Measurements from ENCODE around the gene CD248. TPM values are rescaled to one million over a fixed set of nuclear protein-coding genes. Genes with fewer than 3 reads are reported as not detected.

Gene CD248
- total RNA-seq, 1 experiment from 2014 or later, result 0.83 TPM

- no peak overlapping the region for H3K4me3 ChIP-seq (ENCODE audit: insufficient read depth, low read depth, low read length)
- no peak for DNase-seq
- H3K27me3 ChIP-seq (ENCODE audit: control insufficient read depth, insufficient read depth, low read length), result peaks cover 3% of the 10 kb centered on the region; the same call in 1 of the 2 replicates
- H3K36me3 ChIP-seq (replicated peaks; ENCODE audit: control insufficient read depth, insufficient read depth, low read length), result peaks cover 23% of the 10 kb centered on the region
Observed at GRCh38 chr11:66275984-66276612, 40.7 kb downstream of the CD248 start.

- peaks cover 3% of the 10 kb centered on the region; the same call in 1 of the 2 replicates for H3K27me3 ChIP-seq (ENCODE audit: control insufficient read depth, insufficient read depth, low read length)
- DNase-seq, result no peak
- no peak overlapping the region for H3K4me3 ChIP-seq (ENCODE audit: insufficient read depth, low read depth, low read length)
- peaks cover 23% of the 10 kb centered on the region for H3K36me3 ChIP-seq (replicated peaks; ENCODE audit: control insufficient read depth, insufficient read depth, low read length)
Observed at GRCh38 chr11:66275396-66275795, 41.4 kb downstream of the CD248 start.

GRCh38 chr11:66274219-66274618, 42.6 kb downstream of the CD248 start:
- DNase-seq, result no peak
- peaks cover 23% of the 10 kb centered on the region for H3K36me3 ChIP-seq (replicated peaks; ENCODE audit: control insufficient read depth, insufficient read depth, low read length)
- H3K27me3 ChIP-seq (ENCODE audit: control insufficient read depth, insufficient read depth, low read length), result no peaks in the 10 kb centered on the region; the same call in 1 of the 2 replicates
- no peak overlapping the region for H3K4me3 ChIP-seq (ENCODE audit: insufficient read depth, low read depth, low read length)

- no peaks in the 10 kb centered on the region for H3K27me3 ChIP-seq (ENCODE audit: control insufficient read depth, insufficient read depth, low read length)
- peaks cover 23% of the 10 kb centered on the region for H3K36me3 ChIP-seq (replicated peaks; ENCODE audit: control insufficient read depth, insufficient read depth, low read length)
- H3K4me3 ChIP-seq (ENCODE audit: insufficient read depth, low read depth, low read length), result no peak overlapping the region
- DNase-seq, result no peak
Observed at GRCh38 chr11:66272596-66272995, 44.2 kb downstream of the CD248 start.

GRCh38 chr11:66271816-66272215, 45.0 kb downstream of the CD248 start:
- DNase-seq, result no peak
- no peaks in the 10 kb centered on the region for H3K27me3 ChIP-seq (ENCODE audit: control insufficient read depth, insufficient read depth, low read length)
- H3K36me3 ChIP-seq (replicated peaks; ENCODE audit: control insufficient read depth, insufficient read depth, low read length), result peaks cover 23% of the 10 kb centered on the region
- H3K4me3 ChIP-seq (ENCODE audit: insufficient read depth, low read depth, low read length), result no peak overlapping the region

- H3K27me3 ChIP-seq (ENCODE audit: control insufficient read depth, insufficient read depth, low read length), result no peaks in the 10 kb centered on the region
- H3K36me3 ChIP-seq (replicated peaks; ENCODE audit: control insufficient read depth, insufficient read depth, low read length), result peaks cover 23% of the 10 kb centered on the region
- peak; percentile 89 for DNase-seq
- peak overlapping the region; percentile 60 for H3K4me3 ChIP-seq (ENCODE audit: insufficient read depth, low read depth, low read length)
Observed at GRCh38 chr11:66268952-66269905, 47.6 kb downstream of the CD248 start.

- Histone ChIP-seq H3K27me3 (ENCODE audit: control insufficient read depth, insufficient read depth, low read length) (no peaks in the 10 kb centered on the region), H3K36me3 (replicated peaks; ENCODE audit: control insufficient read depth, insufficient read depth, low read length) (peaks cover 19% of the 10 kb centered on the region), H3K4me3 (ENCODE audit: insufficient read depth, low read depth, low read length) (peak within 1 kb of the TSS; percentile 67)
- peak; percentile 99 for DNase-seq
Observed at GRCh38 chr11:66268244-66268951, 48.4 kb downstream of the CD248 start, which contains the start of gene RAB1B. Gene RAB1B, plus strand, starts transcription at chr11:66268639. Its CDS starts 41 bp downstream, at chr11:66268680.

- peak; percentile 99 for DNase-seq
- peaks cover 16% of the 10 kb centered on the region for H3K36me3 ChIP-seq (replicated peaks; ENCODE audit: control insufficient read depth, insufficient read depth, low read length)
- H3K4me3 ChIP-seq (ENCODE audit: insufficient read depth, low read depth, low read length), result peak overlapping the region; percentile 67
- H3K27me3 ChIP-seq (ENCODE audit: control insufficient read depth, insufficient read depth, low read length), result no peaks in the 10 kb centered on the region
Observed at GRCh38 chr11:66267379-66268243, 49.2 kb downstream of the CD248 start.

GRCh38 chr11:66267039-66267378, 49.8 kb downstream of the CD248 start:
- Histone ChIP-seq H3K4me3 (ENCODE audit: insufficient read depth, low read depth, low read length) (peak overlapping the region; percentile 67), H3K27me3 (ENCODE audit: control insufficient read depth, insufficient read depth, low read length) (no peaks in the 10 kb centered on the region), H3K36me3 (replicated peaks; ENCODE audit: control insufficient read depth, insufficient read depth, low read length) (peaks cover 17% of the 10 kb centered on the region)
- DNase-seq, result no peak

GRCh38 chr11:66266378-66267038, 50.3 kb downstream of the CD248 start:
- H3K27me3 ChIP-seq (ENCODE audit: control insufficient read depth, insufficient read depth, low read length), result no peaks in the 10 kb centered on the region
- peak overlapping the region; percentile 67; the same call in 1 of the 2 replicates for H3K4me3 ChIP-seq (ENCODE audit: insufficient read depth, low read depth, low read length)
- H3K36me3 ChIP-seq (replicated peaks; ENCODE audit: control insufficient read depth, insufficient read depth, low read length), result peaks cover 16% of the 10 kb centered on the region
- DNase-seq, result no peak

- Histone ChIP-seq H3K27me3 (ENCODE audit: control insufficient read depth, insufficient read depth, low read length) (no peaks in the 10 kb centered on the region), H3K36me3 (replicated peaks; ENCODE audit: control insufficient read depth, insufficient read depth, low read length) (peaks cover 18% of the 10 kb centered on the region), H3K4me3 (ENCODE audit: insufficient read depth, low read depth, low read length) (no peak overlapping the region)
- no peak for DNase-seq
Observed at GRCh38 chr11:66265531-66266377, 51.1 kb downstream of the CD248 start.

- Histone ChIP-seq H3K36me3 (replicated peaks; ENCODE audit: control insufficient read depth, insufficient read depth, low read length) (peaks cover 21% of the 10 kb centered on the region), H3K27me3 (ENCODE audit: control insufficient read depth, insufficient read depth, low read length) (no peaks in the 10 kb centered on the region), H3K4me3 (ENCODE audit: insufficient read depth, low read depth, low read length) (no peak overlapping the region)
- DNase-seq, result peak; percentile 92
Observed at GRCh38 chr11:66264914-66265313, 51.9 kb downstream of the CD248 start.
